ENCODE measurements around the gene ACTR1B. TPM values are rescaled to one million over a fixed set of nuclear protein-coding genes. Genes with fewer than 3 reads are reported as not detected.

The ACTR1B gene
- polyA plus RNA-seq, 1 experiment, result 26.4 TPM

- Histone ChIP-seq H3K9me3 (ENCODE audit: control insufficient read depth, insufficient read depth, low read length) (no peaks in the 10 kb centered on the region), H3K4me3 (ENCODE audit: low read depth, low read length) (no peak overlapping the region), H3K27me3 (ENCODE audit: control insufficient read depth, insufficient read depth, low read length) (peaks cover 7% of the 10 kb centered on the region), H3K27ac (ENCODE audit: low read depth, low read length) (no peak overlapping the region)
- ChIA-PET POLR2A (no interaction called here), CTCF (interaction anchor here (3.3 kb wide), 1 partner anchor 113 kb away, joined by 12 read pairs; no protein-coding TSS in a partner anchor)
- TF ChIP-seq CTCF (IDR thresholded peaks at IDR 0.05; ENCODE audit: low read depth, low read length), result no peak
- no peak for DNase-seq (ENCODE audit: low read depth, low spot score)
Measured at GRCh38 chr2:97703741-97704140, 39.9 kb upstream of the ACTR1B start.

- Histone ChIP-seq H3K9me3 (ENCODE audit: control insufficient read depth, insufficient read depth, low read length) (no peaks in the 10 kb centered on the region), H3K4me3 (ENCODE audit: low read depth, low read length) (no peak overlapping the region), H3K27ac (ENCODE audit: low read depth, low read length) (no peak overlapping the region), H3K27me3 (ENCODE audit: control insufficient read depth, insufficient read depth, low read length) (peaks cover 3% of the 10 kb centered on the region)
- TF ChIP-seq CTCF (IDR thresholded peaks at IDR 0.05; ENCODE audit: low read depth, low read length), result no peak
- ChIA-PET POLR2A (no interaction called here), CTCF (interaction anchor here (0.5 to 3.3 kb wide), 3 partner anchors 46 to 567 kb away, joined by 5 to 12 read pairs (median 7); no protein-coding TSS in a partner anchor)
- no peak for DNase-seq (ENCODE audit: low read depth, low spot score)
Measured at GRCh38 chr2:97702731-97703470, 39.1 kb upstream of the ACTR1B start.

GRCh38 chr2:97701851-97702465 lies 38.1 kb upstream of the ACTR1B start:
- H3K27me3 ChIP-seq (ENCODE audit: control insufficient read depth, insufficient read depth, low read length), result peaks cover 3% of the 10 kb centered on the region
- no peaks in the 10 kb centered on the region for H3K9me3 ChIP-seq (ENCODE audit: control insufficient read depth, insufficient read depth, low read length)
- ChIA-PET CTCF (interaction anchor here (2.0 to 3.3 kb wide), 2 partner anchors 111 to 567 kb away, joined by 7 to 12 read pairs; no protein-coding TSS in a partner anchor), POLR2A (no interaction called here)
- no peak overlapping the region for H3K27ac ChIP-seq (ENCODE audit: low read depth, low read length)
- no peak for DNase-seq (ENCODE audit: low read depth, low spot score)
- TF ChIP-seq CTCF (IDR thresholded peaks at IDR 0.05; ENCODE audit: low read depth, low read length), result no peak
- no peak overlapping the region for H3K4me3 ChIP-seq (ENCODE audit: low read depth, low read length)

- no peak for DNase-seq (ENCODE audit: low read depth, low spot score)
Measured at GRCh38 chr2:97701186-97701585, 37.3 kb upstream of the ACTR1B start.

More at GRCh38 chr2:97701186-97701585, 37.3 kb upstream of the ACTR1B start:
- no peak for TF ChIP-seq CTCF (IDR thresholded peaks at IDR 0.05; ENCODE audit: low read depth, low read length)
- no peaks in the 10 kb centered on the region for H3K9me3 ChIP-seq (ENCODE audit: control insufficient read depth, insufficient read depth, low read length)
- no peak overlapping the region for H3K27ac ChIP-seq (ENCODE audit: low read depth, low read length)
- H3K4me3 ChIP-seq (ENCODE audit: low read depth, low read length), result no peak overlapping the region
- CTCF ChIA-PET, result interaction anchor here (0.9 to 5.2 kb wide), 9 partner anchors 16 to 685 kb away, joined by 3 to 107 read pairs (median 8); partner anchors contain the start of gene COX5B
- POLR2A ChIA-PET, result interaction anchor here (0.9 kb wide), 1 partner anchor 8 kb away, joined by 3 read pairs; no protein-coding TSS in a partner anchor
- peaks cover 3% of the 10 kb centered on the region for H3K27me3 ChIP-seq (ENCODE audit: control insufficient read depth, insufficient read depth, low read length)

All from AG04450 (cell line).